CD4-positive, alpha-beta T cell treated with Interleukin-6 at 100 ng/mL for 8 hours (primary cell): ENCODE results near the gene MAP3K13.
"Not testable (repeated sequence)": the region's sequence is repeated elsewhere in the genome, so short reads cannot be mapped to it uniquely, and the experiment has no call there.

Experiments used
- DNase-seq: peaks from one replicate; pipeline ENCODE4 v3.0.0-alpha.2; 2020; ENCODE audit warnings: mixed read lengths, low spot score

The MAP3K13 gene

DNA sequence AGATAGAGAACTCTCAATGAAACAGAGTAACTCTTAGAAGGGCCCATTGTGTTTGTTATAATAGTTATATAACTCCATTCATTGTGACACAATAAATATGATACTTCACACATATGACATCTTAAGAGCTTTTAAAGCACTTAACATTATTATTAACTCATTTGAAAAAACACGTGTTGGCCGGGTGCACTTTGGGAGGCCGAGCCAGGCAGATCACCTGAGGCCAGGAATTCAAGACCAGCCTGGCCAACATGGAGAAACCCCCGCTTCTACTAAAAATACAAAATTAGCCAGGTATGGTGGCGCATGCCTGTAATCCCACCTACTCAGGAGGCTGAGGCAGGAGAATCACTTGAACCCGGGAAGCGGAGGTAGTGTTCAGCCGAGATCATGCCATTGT, 88.5 kb downstream of the MAP3K13 start:
- DNase-seq: not testable (repeated sequence)

DNA sequence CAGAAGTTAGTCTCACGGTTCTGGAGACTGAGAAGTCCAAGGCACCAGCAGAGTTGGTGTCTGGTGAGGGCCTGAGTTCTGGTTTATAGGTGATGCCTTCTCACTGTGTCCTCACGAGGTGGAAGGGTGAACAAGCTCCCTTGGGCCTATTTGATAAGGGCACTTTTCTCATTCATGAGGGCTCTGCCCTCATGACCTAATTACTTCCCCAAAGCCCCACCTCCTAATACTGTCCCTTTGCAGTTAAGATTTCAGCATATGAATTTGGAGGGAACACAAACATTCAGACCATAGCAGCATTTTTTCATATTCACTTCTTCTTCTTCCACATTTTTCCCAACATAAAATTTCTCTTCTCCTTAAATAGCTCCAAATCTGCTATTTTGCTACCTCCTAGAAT, 94.4 kb downstream of the MAP3K13 start:
- DNase-seq: no peak

DNA sequence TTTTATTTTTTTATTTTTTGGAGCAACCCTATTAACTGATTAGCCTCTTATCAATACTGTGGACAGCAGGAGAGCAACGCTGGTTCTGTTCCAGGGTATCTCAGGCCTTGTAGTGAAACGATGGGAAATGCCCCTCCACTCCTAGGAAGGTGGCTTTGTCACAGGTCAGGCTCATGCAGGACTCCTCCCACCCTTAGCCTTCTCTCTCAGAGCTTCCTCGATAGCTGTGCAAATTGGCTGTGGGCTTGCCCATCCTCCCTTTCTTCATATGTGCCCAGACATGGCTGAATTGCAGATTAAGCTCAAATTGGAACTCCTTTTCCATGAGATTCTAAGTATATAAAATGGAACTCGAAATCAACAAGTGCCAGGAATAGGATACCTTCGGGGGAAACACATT, 97.4 kb downstream of the MAP3K13 start:
- no peak for DNase-seq

DNA sequence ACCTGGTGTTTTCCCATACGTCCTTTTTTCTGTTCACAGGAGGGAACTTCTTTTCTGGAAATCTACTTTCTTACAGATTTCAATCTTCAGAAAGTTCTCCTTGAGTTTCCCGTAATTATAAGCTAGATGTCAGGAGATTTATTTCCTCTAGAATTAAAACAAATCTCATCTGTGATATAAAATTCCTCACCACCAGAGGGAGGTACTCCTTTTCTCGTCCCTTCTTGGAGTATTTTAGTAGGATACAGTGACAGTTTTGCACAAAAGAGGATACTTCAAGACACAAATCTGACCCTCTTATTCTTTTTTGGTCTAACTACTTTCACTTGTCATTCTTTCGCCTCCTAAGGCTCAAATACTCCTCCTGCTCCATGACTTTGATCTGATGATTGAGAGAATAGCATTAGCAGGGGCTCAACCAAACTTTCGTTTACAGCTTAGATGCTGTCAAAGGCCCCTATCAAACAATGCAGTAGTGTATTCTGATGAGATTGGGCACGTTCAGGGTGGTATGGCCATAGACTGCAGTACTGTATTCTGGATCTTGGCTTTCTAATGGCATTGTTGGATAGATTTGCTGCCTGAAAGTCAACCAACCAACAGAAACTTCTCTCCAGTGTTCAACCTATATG, 97.9 kb downstream of the MAP3K13 start:
- no peak for DNase-seq

DNA sequence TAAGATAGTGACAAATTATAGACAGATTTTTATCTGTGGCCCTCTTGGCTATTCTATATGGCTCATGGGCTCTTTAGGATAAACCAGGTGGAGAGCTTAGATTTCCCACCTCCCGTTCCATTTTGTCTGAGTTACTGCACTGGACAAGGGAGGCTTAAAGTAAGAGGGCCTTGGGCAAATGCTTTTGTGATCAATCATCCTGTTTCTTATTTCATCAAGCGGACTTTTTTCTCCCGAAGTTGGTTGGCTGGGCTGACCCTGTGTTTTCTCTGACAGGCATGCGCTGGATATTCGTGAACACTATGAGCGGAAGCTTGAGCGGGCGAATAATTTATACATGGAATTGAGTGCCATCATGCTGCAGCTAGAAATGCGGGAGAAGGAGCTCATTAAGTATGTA, 102.5 kb downstream of the MAP3K13 start:
- no peak for DNase-seq

DNA sequence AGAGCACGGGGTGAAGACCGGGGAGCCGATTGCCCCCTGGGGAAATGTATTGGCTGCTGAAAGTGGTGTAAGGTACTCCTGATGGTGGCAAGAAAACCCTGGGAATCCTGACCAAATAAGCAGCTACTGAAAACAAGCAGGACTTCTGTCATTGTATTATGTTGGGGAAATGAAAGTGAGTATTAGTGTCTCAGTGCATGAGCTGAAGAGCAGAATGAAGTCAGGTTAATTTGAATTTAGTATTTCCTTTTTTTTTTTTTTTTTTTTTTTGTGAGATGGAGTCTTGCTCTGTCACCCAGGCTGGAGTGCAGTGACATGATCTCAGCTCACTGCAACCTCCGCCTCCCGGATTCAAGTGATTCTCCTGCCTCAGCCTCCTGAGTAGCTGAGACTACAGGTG, 103.2 kb downstream of the MAP3K13 start:
- not testable (repeated sequence) for DNase-seq

DNA sequence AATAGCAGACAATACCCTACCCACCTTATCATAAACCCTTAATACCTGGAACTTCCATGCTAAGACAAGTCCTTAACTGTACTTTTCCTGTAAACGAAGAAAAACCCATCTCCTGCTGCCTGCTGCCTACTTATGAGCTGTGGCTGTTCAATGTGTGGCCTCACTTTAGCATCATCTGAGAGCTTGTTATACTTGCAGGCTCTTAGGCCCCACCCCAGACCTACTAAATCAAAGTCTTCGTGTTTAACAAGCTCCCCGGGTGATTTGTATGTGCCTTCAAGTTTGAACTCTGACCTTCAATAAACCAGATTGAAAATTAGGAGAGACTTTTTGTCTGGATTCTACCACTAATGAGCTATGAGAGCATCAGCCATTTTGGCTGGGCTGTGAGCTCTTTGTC, 106.6 kb downstream of the MAP3K13 start:
- no peak for DNase-seq

DNA sequence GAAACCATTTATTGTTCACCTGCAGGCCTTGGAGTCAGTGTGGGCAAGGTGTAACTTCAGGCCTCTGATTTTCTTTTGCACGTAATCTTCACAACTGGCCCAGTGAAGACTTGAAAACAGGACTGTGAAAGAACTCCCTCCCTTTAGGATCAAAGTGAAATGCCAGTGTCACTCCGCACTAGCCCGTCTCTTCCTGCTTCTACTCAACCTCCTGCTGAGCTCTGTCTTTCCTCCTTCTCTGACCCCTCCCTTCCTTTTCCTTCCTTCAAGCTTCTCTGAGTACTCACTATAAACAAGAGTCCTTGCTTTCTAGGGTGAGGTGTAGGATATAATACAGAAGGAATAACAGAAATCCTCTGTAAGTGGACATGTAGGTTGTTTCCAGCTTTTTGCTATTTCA, 107.4 kb downstream of the MAP3K13 start:
- DNase-seq: no peak

DNA sequence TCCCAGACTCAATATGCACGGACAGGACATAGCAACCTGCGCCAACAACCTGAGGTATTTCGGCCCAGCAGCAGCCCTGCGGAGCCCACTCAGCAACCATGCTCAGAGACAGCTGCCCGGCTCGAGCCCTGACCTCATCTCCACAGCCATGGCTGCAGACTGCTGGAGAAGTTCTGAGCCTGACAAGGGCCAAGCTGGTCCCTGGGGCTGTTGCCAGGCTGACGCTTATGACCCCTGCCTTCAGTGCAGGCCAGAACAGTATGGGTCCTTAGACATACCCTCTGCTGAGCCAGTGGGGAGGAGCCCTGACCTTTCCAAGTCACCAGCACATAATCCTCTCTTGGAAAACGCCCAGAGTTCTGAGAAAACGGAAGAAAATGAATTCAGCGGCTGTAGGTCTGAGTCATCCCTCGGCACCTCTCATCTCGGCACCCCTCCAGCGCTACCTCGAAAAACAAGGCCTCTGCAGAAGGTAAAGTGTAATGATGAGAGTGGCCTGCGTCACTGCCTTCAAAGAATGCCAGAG, 110.4 kb downstream of the MAP3K13 start:
- DNase-seq: no peak

DNA sequence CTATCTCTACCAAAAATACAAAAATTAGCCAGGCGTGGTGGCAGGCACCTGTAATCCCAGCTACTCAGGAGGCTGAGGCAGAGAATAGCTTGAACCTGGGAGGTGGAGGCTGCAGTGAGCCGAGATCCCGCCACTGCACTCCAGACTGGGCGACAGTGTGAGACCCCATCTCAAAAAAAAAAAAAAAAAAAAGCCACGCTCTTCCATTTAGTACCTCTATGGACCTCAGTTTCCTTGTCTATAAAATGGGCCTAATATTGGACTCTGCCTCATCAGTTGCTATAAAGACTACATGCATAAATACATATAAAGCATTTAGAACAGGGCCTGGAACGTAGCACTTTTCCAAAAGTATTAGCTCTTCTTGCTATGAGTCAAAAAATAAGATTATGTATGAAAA, 112.0 kb downstream of the MAP3K13 start:
- DNase-seq: not testable (repeated sequence)

DNA sequence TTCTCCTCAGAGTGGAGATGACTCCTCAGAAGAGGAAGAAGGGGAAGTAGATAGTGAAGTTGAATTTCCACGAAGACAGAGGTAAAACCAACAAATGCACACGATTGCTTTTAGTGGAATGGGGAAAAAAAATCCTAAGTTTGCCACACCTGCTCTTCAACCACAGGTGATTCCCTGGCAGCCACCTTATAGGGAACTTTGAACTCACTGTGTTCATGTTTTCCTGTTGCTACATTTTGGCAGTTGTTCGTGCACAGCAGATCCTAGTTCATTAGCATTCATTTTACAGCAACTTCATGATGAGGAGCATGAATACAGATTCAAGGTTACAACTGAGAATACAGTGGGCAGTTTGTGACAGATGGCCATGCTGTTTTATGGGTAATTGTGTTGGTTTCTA, 114.4 kb downstream of the MAP3K13 start:
- no peak for DNase-seq

DNA sequence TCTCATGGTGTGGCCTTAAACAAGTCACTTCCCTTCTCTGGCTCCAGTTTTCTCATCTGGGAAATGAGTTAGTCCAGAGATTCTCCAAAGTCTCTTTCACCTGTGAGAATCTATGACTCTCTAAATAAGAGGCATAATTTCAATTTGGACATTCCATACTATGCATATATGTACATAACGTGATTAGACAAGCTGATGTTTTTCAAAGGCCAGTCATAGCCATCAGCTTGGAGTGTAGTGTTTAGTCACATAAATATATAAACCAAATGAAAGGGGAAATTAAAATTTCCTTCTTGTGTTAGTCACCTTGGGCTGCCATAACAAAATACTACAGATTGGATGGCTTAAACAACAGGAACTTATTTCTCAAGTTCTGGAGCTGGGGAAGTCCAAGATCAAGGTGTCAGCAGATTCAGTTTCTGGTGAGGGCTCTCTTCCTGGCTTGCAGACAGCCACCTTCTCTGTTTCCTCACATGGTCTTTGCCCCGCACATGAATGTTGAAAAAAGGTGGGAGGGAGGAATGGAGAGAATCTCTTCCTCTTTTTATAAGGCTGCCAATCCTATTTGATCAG, 116.5 kb downstream of the MAP3K13 start:
- no peak for DNase-seq

DNA sequence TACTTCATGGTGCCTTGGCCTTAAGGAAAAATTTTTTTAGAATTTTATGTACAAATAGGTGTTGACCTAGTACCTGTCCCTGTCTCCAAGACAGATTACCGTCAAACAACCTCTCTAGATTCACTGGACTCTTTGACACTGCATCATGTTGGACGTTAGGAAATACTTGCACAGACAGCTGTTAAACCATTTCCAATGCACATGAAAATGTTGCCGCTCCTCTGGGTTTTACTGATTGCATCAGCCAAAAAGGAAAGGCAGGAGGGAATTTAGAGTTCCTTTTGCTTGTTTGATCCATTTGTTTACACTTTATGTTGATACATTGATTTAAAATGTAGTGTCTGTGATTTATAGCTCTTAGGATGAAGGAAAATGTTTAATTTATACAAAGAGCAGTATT, 121.4 kb downstream of the MAP3K13 start:
- no peak for DNase-seq

DNA sequence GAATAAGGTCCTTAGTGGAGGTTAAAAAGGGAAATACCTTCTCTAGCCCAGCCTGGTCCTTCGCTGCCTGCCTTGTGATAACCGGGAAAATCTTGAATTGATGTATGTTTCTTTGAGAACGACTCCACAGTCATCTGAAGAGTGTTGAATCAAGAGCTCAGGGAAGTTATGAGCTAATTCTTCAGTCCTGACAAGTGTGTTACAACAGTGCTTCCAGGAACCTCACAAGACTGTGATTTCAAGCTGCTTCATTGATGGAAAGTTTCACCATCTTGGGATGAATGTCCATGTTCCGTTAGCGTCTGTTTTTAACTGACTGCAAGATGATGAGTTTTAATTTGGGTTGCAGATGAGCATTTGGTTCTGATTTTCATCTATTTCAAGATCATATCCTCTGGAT, 123.5 kb downstream of the MAP3K13 start:
- no peak for DNase-seq

DNA sequence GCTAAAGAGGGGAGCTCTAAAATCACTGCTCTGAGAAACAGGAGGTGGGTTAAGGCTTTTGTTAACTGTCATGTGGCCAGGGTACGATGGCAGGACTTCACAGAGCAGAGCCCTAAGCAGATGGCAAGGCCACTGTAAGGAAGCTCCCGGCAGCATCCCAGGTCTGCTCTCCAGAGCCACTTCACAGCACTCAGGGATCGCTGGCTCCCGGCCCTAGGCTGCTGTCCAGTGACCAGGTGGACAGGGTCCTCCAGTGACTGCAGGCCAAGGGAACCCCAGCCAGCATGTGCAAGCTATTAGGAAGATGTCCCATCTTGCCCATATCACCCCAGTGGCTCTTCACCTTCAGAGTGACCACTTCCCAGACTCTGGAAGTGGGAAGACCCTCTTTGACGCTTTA, 125.5 kb downstream of the MAP3K13 start:
- no peak for DNase-seq

DNA sequence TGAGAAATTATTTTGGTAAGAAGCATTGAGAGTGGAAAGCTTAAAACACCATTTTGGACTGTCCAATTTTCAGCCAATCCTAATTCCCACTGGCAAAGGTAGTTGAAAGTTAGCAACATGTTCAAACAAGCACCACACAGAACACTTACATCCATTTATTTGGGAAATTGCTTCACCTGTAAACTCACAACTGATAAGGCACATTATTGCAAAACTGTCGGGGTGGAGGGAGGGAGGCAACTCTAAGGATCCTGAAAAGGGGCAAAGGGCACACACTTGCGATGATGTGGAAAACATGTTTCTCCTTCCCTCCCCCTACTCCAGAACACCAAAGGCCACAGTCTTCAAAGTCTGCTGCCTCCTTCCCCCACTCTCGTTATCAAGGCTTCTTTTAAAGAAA, 126.5 kb downstream of the MAP3K13 start:
- no peak for DNase-seq

DNA sequence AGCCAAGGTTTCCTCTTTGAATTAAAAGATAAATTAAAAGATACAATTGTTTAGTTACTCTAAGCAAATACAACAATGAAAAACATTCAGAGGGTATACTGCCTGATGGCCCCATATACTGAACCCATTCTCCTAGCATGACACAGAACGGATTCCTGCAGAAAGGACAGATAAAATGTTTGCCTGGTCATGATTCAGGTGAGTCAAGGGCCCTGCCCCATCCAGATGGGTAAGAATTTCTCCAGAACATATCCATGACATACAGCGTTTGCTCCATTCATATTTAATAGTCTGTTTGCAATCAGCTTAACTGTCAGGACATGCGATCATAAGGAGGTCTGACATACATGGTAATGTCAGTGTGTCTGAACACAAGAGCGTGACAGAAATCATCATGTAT, 127.3 kb downstream of the MAP3K13 start:
- no peak for DNase-seq

DNA sequence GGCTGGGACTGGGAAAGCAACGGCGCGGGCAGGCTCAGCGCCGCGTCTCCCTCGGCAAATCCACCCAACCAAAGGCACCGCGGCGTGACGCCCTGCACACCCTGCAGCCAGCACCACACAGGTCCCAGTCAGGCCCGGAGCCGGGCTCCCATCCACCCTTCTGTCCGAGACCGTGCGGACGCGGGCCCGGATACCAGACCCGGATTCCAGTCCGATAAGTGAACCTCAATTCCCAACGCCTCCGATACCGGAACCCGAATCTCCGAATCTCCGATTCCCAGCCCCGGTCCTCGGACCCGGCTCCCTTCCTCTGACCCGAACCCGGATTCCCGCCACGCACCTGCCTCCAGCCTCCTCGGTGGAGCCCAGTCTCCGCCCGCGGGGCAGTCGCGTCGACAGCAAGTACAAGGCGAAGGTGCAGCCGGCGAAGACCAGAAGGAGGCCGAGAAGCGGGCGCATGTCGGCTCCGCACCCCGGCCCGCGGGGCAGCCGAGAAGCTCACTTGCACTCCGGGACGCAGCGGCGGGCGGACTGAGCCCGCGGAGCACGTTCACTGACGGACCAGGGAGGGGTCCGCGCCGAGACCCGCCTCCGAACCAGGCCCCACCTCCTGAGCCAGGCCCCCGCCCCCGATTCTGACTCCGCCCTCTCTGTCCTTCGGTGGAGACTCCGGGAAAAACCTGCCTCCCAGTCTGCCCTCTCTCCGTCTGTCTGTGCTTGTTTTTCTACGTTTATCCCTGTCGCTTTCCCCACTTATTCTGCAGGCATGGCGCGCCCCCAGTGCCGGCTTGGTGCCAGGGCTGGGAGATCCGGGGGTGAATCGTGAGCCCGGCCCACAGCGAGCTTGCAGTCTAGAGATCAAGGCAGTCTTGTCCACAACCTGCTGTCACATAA, 135.8 kb downstream of the MAP3K13 start, which contains the start of gene TMEM41A:
TMEM41A (minus strand) TSS at position 533 of the 894 bp plus-strand sequence; CDS start at position 459, 74 bp downstream.
- DNase-seq: peak; percentile 86

DNA sequence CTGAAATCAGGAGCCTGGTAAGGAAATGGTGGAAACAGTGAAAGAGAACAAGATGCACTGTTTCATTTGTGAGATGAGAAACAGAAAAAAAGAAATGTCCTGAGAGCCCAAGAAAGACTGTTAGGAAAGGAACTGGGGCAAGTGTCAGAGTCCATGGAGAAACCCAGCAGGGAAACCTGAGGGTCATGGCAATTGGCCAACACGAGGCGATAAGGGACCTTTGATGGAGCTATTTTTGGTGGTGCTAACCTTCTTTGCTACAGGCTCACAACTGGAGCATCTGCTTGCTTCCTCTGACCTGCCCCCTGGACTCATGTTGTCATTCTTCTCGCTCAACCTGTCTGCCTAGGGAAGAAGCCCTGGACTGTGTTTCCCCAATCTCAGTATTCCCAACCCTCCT, 140.1 kb downstream of the MAP3K13 start:
- DNase-seq: no peak

DNA sequence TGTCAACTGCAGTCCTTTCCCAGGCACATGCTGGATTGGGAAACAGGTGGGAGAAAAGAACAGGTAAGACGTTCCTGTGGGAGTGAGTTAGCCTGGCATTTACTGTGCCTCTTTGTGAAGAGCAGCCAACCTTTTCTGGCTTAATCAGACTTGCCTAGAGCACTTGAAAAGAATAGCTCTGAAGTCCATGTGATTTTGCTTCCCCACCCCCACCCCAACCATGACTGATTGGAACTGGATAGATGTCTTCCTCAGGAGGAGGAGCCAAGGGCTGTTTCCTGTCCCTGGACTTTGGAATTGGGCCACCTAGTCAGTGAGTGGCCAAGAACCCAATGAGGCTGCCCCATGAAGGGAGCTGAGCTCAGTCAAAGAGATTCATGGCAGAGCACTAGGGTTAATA, 140.6 kb downstream of the MAP3K13 start:
- no peak for DNase-seq

DNA sequence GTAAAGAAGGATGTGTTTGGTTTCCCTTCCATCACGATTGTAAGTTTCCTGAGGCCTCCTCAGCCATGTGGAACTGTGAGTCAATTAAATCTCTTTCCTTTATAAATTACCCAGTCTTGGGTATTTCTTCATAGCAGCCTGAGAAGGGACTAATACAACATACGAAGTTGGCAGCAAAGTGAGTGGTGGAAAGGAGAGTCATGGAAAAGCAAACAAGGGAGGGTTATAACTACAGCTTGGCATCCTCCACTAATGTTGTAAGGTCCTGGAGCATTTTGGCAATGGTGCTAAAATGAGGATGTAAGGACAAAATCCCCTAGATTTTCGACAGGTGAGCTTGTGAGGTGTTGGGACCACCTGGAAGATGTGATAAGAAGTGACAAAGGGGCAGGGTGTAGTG, 141.7 kb downstream of the MAP3K13 start:
- DNase-seq: no peak

DNA sequence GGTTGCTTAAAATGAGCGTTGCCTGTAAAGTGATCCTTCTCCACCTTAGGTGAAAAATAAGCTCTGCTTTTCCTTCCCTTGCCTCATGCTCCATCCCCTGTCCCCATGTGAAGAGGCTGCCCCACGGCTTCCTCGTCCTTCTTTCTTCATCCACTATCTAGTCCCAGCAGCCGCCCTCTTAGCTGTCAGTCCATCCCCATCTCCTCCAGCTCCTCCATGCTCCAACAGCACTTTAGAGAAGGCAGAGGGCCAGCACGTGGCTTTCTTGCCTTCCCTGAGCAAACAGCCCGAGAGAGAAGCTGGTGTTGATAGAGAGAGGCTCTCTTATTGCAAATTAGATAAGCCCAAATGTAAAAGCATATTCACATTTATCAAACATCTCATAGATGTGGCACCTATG, 144.9 kb downstream of the MAP3K13 start:
- DNase-seq: no peak
